SK-N-SH (cell line): ENCODE results near the gene SLC26A3. TPM values are rescaled to one million over a fixed set of nuclear protein-coding genes. Genes with fewer than 3 reads are reported as not detected.

ENCODE experiments used
- CTCF ChIA-PET: fragments of 300-600, 350-600 bp; formaldehyde crosslinking; extraction: SDS; loops from one replicate; lab custom pipeline; 2021; lab: Yijun Ruan, JAX
- POLR2A ChIA-PET: fragments of 350-600 bp; sonication (Branson Sonifier 250); formaldehyde crosslinking; extraction: SDS; loops from one replicate; lab custom pipeline; 2020; ENCODE audit warnings: antibody characterized with exemption, inconsistent platforms; lab: Yijun Ruan, JAX
- DNase-seq: peaks from one replicate; pipeline ENCODE4 v3.0.0; 2012
- H2AFZ ChIP-seq: fragments of 200-600 bp; sonication (generic); 2 replicates; pipeline ENCODE4 v1.8.1; 2016; ENCODE audit warnings: antibody characterized with exemption, mild to moderate bottlenecking, low read depth
- H3F3A ChIP-seq: fragments of 200-600 bp; sonication (generic); replicated peaks from 2 replicates; pipeline ENCODE3; 2016; ENCODE audit warnings: antibody characterized with exemption, mild to moderate bottlenecking; ENCODE audit not compliant: insufficient read depth
- H3K27ac ChIP-seq, 2 experiments: fragments of 200-500 bp in 1 of 2; fragments of 200-600 bp in 1 of 2; sonication (Bioruptor generic) in 1 of 2; sonication (generic), shearing (Covaris generic) in 1 of 2; 2 replicates each; pipeline versions ENCODE4 v1.5.1 to v1.6.1; 2014 to 2016; ENCODE audit warnings: low read depth in 2 of 2, inconsistent platforms in 1 of 2, low read length in 1 of 2, mild to moderate bottlenecking in 1 of 2, mixed read lengths in 1 of 2
- H3K27me3 ChIP-seq: fragments of 200-600 bp; sonication (generic), shearing (Covaris generic); 2 replicates; pipeline ENCODE4 v1.6.1; 2016; ENCODE audit warnings: mixed run types; ENCODE audit not compliant: insufficient read depth
- H3K36me3 ChIP-seq, 2 experiments: fragments of 200-500 bp in 1 of 2; fragments of 200-600 bp in 1 of 2; sonication (Bioruptor generic) in 1 of 2; sonication (generic) in 1 of 2; replicated peaks in 1 of 2; 2 replicates each; pipeline versions ENCODE3 to v1.5.1; 2014 to 2016; ENCODE audit warnings: low read length in 1 of 2, mild to moderate bottlenecking in 1 of 2; ENCODE audit not compliant: insufficient read depth in 2 of 2, control insufficient read depth in 1 of 2
- H3K4me1 ChIP-seq, 2 experiments: fragments of 200-500 bp in 1 of 2; fragments of 200-600 bp in 1 of 2; sonication (Bioruptor generic) in 1 of 2; sonication (generic), shearing (Covaris generic) in 1 of 2; 2 replicates each; pipeline versions ENCODE4 v1.5.1 to v1.6.1; 2014 to 2016; ENCODE audit warnings: low read depth in 1 of 2, low read length in 1 of 2, mixed run types in 1 of 2; ENCODE audit not compliant: insufficient read depth in 2 of 2, control insufficient read depth in 1 of 2
- H3K4me2 ChIP-seq: fragments of 200-600 bp; sonication (generic), shearing (Covaris generic); 2 replicates; pipeline ENCODE4 v1.6.1; 2017; ENCODE audit warnings: mixed run types
- H3K4me3 ChIP-seq, 2 experiments: fragments of 200-500 bp in 1 of 2; fragments of 200-600 bp in 1 of 2; sonication (Bioruptor generic) in 1 of 2; sonication (generic), shearing (Covaris generic) in 1 of 2; 2 replicates each; pipeline versions ENCODE4 v1.5.1 to v1.8.1; 2014 to 2016; ENCODE audit warnings: low read depth in 2 of 2, inconsistent platforms in 1 of 2, low read length in 1 of 2, mild to moderate bottlenecking in 1 of 2, mixed read lengths in 1 of 2, moderate library complexity in 1 of 2
- H3K79me2 ChIP-seq: fragments of 200-600 bp; sonication (generic); 2 replicates; pipeline ENCODE4 v1.8.1; 2017; ENCODE audit warnings: mild to moderate bottlenecking; ENCODE audit not compliant: insufficient read depth
- H3K9ac ChIP-seq: fragments of 200-600 bp; sonication (generic); 2 replicates; pipeline ENCODE4 v1.6.1; 2017; ENCODE audit warnings: mixed run types
- H3K9me2 ChIP-seq: fragments of 200-600 bp; sonication (generic); 2 replicates; pipeline ENCODE4 v1.6.1; 2017; ENCODE audit warnings: mixed run types
- H3K9me3 ChIP-seq: fragments of 200-600 bp; sonication (generic); 2 replicates; pipeline ENCODE4 v1.6.1; 2017; ENCODE audit warnings: mixed run types, mild to moderate bottlenecking, moderate library complexity
- H4K20me1 ChIP-seq: fragments of 200-600 bp; sonication (generic); 2 replicates; pipeline ENCODE4 v1.6.1; 2017; ENCODE audit warnings: mild to moderate bottlenecking, mixed run types; ENCODE audit not compliant: insufficient read depth
- ELF1 ChIP-seq: IDR thresholded peaks from 2 replicates; pipeline ENCODE4 v1.4.0; 2012
- EP300 ChIP-seq, 2 experiments: IDR thresholded peaks; 2 replicates each; pipeline versions ENCODE4 v1.4.0 to v1.6.1; 2012; ENCODE audit warnings: borderline replicate concordance in 1 of 2, low read depth in 1 of 2, low read length in 1 of 2
- FOXJ3 ChIP-seq: sonication (generic); formaldehyde crosslinking; IDR thresholded peaks from 2 replicates; pipeline ENCODE4 v1.5.1; 2020; ENCODE audit warnings: mild to moderate bottlenecking, missing genetic modification reagents
- GATA2 ChIP-seq: sonication (generic); formaldehyde crosslinking; IDR thresholded peaks from 2 replicates; pipeline ENCODE4 v1.5.0; 2020; ENCODE audit warnings: mild to moderate bottlenecking, missing genetic modification reagents
- MEF2A ChIP-seq: IDR thresholded peaks from 2 replicates; pipeline ENCODE4 v1.4.0; 2012; ENCODE audit warnings: low read depth, borderline replicate concordance
- POLR2AphosphoS5 ChIP-seq: IDR thresholded peaks from 2 replicates; pipeline ENCODE4 v1.6.1; 2012; ENCODE audit warnings: low read depth, low read length
- RCOR1 ChIP-seq: fragments of 150-350 bp; IDR thresholded peaks from 2 replicates; pipeline ENCODE4 v1.6.1; 2017; ENCODE audit warnings: antibody characterized with exemption, low read length
- RFX5 ChIP-seq: IDR thresholded peaks from 2 replicates; pipeline ENCODE4 v1.6.1; 2012; ENCODE audit warnings: mild to moderate bottlenecking, improper control_type of control experiment, low read length
- SMC3 ChIP-seq: IDR thresholded peaks from 2 replicates; pipeline ENCODE4 v1.6.1; 2012; ENCODE audit warnings: low read depth, low read length, improper control_type of control experiment
- TCF12 ChIP-seq: IDR thresholded peaks from 2 replicates; pipeline ENCODE4 v1.4.0; 2012
- TEAD4 ChIP-seq: IDR thresholded peaks from 2 replicates; pipeline ENCODE4 v1.4.0; 2012; ENCODE audit warnings: mild to moderate bottlenecking, borderline replicate concordance; ENCODE audit not compliant: insufficient read depth
- YY1 ChIP-seq: IDR thresholded peaks from 2 replicates; pipeline ENCODE4 v1.4.0; 2012; ENCODE audit warnings: low read depth, mild to moderate bottlenecking
- WGBS: methylation state at CpG from one replicate; pipeline ENCODE4 v1.1.6; 2017; ENCODE audit warnings: low lambda C conversion rate; 5-methylcytosine and 5-hydroxymethylcytosine counted together
- polyA plus RNA-seq, 3 experiments: library from polyadenylated mRNA; depleted of rRNA; stranded (reverse); fragments of >200 nt; gene quantifications; 2 replicates each; pipeline ENCODE4 v1.2.3, GENCODE V29; 2012
- TF ChIP-seq, protein P1 (sequence below): IDR thresholded peaks from 2 replicates; pipeline ENCODE4 v1.4.0; 2012; ENCODE audit warnings: low read depth
- TF ChIP-seq, protein P2 (sequence below): fragments of 200-600 bp; sonication (generic); IDR thresholded peaks from 2 replicates; pipeline ENCODE4 v1.6.1; 2017; ENCODE audit warnings: antibody characterized with exemption, mild to moderate bottlenecking, moderate library complexity
- TF ChIP-seq, protein P3 (sequence below): IDR thresholded peaks from 2 replicates; pipeline ENCODE4 v1.4.0; 2012; ENCODE audit warnings: low read depth, borderline replicate concordance
- TF ChIP-seq, protein P4 (sequence below): IDR thresholded peaks from 2 replicates; pipeline ENCODE4; 2012
- TF ChIP-seq, protein P5 (sequence below): IDR thresholded peaks from 2 replicates; pipeline ENCODE4 v1.6.1; 2012; ENCODE audit warnings: mild to moderate bottlenecking, low read depth, low read length, moderate library complexity
- TF ChIP-seq, protein P6 (sequence below): fragments of 150-350 bp; IDR thresholded peaks from 2 replicates; pipeline ENCODE4 v1.6.1; 2017; ENCODE audit warnings: antibody characterized with exemption, low read length, low read depth, borderline replicate concordance

The SLC26A3 gene
- polyA plus RNA-seq, 1 of the 3 experiments (the other 2 are of a cell fraction): not detected

DNA sequence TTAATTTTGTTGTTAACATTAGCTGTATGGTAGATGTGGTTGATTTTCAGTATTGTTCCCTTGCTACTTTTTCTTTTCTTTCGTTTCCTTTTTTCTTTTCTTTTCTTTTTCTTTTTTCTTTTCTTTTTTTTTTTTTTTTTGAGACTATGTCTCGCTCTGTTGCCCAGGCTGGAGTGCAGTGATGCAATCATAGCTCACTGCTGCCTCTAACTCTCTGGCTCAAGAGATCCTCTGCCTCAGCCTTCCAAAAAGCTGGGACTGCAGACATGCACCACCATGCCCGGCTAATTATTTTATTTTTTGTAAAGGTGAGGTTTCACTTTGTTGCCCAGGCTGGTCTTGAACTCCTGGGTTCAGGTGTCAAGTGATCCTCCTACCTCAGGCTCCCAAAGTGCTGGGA lies 14.4 kb downstream of the SLC26A3 start:
- H3K4me3 ChIP-seq: no peak overlapping the region
- ChIA-PET POLR2A (no interaction called here), CTCF (interaction anchor here (1.0 to 2.2 kb wide), 3 partner anchors 23 to 86 kb away, joined by 4 to 6 read pairs (median 4); no protein-coding TSS in a partner anchor)
- no peaks in the 10 kb centered on the region for H3K9me2 ChIP-seq
- H3K27me3 ChIP-seq: peaks cover 6% of the 10 kb centered on the region; the same call in 1 of the 2 replicates
- no peaks in the 10 kb centered on the region for H3K36me3 ChIP-seq
- no peaks in the 10 kb centered on the region for H3F3A ChIP-seq
- no peaks in the 10 kb centered on the region for H4K20me1 ChIP-seq
- 40% methylated on average over 3 of the region's 3 CpGs for WGBS
- H3K9me3 ChIP-seq: no peaks in the 10 kb centered on the region
- H3K4me1 ChIP-seq: no peaks in the 10 kb centered on the region
- H3K27ac ChIP-seq: no peak overlapping the region
- H2AFZ ChIP-seq: no peak overlapping the region
- DNase-seq: no peak
- no peak overlapping the region for H3K9ac ChIP-seq
- no peaks in the 10 kb centered on the region for H3K79me2 ChIP-seq
- H3K4me2 ChIP-seq: no peak overlapping the region
- TF ChIP-seq, protein P1, sequence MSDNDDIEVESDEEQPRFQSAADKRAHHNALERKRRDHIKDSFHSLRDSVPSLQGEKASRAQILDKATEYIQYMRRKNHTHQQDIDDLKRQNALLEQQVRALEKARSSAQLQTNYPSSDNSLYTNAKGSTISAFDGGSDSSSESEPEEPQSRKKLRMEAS: no peak
- no peak for TF ChIP-seq TCF12
- TF ChIP-seq RCOR1: no peak
- TF ChIP-seq POLR2AphosphoS5: no peak
- TF ChIP-seq, protein P2, sequence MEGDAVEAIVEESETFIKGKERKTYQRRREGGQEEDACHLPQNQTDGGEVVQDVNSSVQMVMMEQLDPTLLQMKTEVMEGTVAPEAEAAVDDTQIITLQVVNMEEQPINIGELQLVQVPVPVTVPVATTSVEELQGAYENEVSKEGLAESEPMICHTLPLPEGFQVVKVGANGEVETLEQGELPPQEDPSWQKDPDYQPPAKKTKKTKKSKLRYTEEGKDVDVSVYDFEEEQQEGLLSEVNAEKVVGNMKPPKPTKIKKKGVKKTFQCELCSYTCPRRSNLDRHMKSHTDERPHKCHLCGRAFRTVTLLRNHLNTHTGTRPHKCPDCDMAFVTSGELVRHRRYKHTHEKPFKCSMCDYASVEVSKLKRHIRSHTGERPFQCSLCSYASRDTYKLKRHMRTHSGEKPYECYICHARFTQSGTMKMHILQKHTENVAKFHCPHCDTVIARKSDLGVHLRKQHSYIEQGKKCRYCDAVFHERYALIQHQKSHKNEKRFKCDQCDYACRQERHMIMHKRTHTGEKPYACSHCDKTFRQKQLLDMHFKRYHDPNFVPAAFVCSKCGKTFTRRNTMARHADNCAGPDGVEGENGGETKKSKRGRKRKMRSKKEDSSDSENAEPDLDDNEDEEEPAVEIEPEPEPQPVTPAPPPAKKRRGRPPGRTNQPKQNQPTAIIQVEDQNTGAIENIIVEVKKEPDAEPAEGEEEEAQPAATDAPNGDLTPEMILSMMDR: no peak
- TF ChIP-seq EP300 (IDR thresholded peaks at IDR 0.05; ENCODE audit: borderline replicate concordance in 1 of 2, low read depth in 1 of 2, low read length in 1 of 2): no peak
- TF ChIP-seq TEAD4: no peak
- TF ChIP-seq, protein P3, sequence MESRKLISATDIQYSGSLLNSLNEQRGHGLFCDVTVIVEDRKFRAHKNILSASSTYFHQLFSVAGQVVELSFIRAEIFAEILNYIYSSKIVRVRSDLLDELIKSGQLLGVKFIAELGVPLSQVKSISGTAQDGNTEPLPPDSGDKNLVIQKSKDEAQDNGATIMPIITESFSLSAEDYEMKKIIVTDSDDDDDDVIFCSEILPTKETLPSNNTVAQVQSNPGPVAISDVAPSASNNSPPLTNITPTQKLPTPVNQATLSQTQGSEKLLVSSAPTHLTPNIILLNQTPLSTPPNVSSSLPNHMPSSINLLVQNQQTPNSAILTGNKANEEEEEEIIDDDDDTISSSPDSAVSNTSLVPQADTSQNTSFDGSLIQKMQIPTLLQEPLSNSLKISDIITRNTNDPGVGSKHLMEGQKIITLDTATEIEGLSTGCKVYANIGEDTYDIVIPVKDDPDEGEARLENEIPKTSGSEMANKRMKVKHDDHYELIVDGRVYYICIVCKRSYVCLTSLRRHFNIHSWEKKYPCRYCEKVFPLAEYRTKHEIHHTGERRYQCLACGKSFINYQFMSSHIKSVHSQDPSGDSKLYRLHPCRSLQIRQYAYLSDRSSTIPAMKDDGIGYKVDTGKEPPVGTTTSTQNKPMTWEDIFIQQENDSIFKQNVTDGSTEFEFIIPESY: no peak

DNA sequence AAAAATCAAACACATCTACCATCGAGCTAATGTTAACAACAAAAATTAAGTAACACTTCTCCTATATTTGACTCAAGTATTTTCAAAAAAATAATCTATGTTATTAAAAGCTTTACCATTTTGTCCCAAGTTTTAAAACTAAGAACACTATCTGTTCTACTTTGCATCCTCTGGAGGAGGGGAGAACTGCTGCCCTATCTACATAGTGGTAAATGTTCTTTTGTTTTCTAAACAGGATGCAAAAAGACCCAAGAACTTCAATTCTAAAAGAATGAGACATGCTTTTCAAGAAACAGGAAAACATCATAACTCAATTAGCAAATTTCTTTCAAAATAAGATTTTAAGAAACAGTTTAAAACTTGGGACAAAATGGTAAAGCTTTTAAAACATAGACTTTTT lies 14.8 kb downstream of the SLC26A3 start:
- no peak overlapping the region for H2AFZ ChIP-seq
- H3K27me3 ChIP-seq: peaks cover 6% of the 10 kb centered on the region; the same call in 1 of the 2 replicates
- no peaks in the 10 kb centered on the region for H3K79me2 ChIP-seq
- no peaks in the 10 kb centered on the region for H3K4me1 ChIP-seq
- H3K9me2 ChIP-seq: no peaks in the 10 kb centered on the region
- DNase-seq: no peak
- ChIA-PET CTCF (interaction anchor here (0.8 to 2.2 kb wide), 4 partner anchors 15 to 87 kb away, joined by 4 to 6 read pairs (median 4); no protein-coding TSS in a partner anchor), POLR2A (interaction anchor here (1.1 kb wide), 1 partner anchor 208 kb away, joined by 3 read pairs; the partner anchor contains the start of gene BCAP29)
- no peaks in the 10 kb centered on the region for H3K9me3 ChIP-seq
- 70% methylated on average over 1 of the region's 1 CpG for WGBS
- H4K20me1 ChIP-seq: no peaks in the 10 kb centered on the region
- no peaks in the 10 kb centered on the region for H3K36me3 ChIP-seq
- no peak overlapping the region for H3K27ac ChIP-seq
- H3K4me2 ChIP-seq: no peak overlapping the region
- H3K9ac ChIP-seq: no peak overlapping the region
- no peaks in the 10 kb centered on the region for H3F3A ChIP-seq
- no peak overlapping the region for H3K4me3 ChIP-seq
- TF ChIP-seq, protein P4, sequence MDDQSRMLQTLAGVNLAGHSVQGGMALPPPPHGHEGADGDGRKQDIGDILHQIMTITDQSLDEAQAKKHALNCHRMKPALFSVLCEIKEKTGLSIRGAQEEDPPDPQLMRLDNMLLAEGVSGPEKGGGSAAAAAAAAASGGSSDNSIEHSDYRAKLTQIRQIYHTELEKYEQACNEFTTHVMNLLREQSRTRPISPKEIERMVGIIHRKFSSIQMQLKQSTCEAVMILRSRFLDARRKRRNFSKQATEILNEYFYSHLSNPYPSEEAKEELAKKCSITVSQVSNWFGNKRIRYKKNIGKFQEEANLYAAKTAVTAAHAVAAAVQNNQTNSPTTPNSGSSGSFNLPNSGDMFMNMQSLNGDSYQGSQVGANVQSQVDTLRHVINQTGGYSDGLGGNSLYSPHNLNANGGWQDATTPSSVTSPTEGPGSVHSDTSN: no peak
- TF ChIP-seq ELF1 (no peak), YY1 (no peak), RCOR1 (no peak), FOXJ3 (CRISPR knock-in tag) (no peak), RFX5 (no peak), EP300 (IDR thresholded peaks at IDR 0.05; ENCODE audit: borderline replicate concordance in 1 of 2, low read depth in 1 of 2, low read length in 1 of 2) (no peak), POLR2AphosphoS5 (no peak), MEF2A (no peak), GATA2 (CRISPR knock-in tag) (no peak), SMC3 (no peak)
- TF ChIP-seq, protein P5, sequence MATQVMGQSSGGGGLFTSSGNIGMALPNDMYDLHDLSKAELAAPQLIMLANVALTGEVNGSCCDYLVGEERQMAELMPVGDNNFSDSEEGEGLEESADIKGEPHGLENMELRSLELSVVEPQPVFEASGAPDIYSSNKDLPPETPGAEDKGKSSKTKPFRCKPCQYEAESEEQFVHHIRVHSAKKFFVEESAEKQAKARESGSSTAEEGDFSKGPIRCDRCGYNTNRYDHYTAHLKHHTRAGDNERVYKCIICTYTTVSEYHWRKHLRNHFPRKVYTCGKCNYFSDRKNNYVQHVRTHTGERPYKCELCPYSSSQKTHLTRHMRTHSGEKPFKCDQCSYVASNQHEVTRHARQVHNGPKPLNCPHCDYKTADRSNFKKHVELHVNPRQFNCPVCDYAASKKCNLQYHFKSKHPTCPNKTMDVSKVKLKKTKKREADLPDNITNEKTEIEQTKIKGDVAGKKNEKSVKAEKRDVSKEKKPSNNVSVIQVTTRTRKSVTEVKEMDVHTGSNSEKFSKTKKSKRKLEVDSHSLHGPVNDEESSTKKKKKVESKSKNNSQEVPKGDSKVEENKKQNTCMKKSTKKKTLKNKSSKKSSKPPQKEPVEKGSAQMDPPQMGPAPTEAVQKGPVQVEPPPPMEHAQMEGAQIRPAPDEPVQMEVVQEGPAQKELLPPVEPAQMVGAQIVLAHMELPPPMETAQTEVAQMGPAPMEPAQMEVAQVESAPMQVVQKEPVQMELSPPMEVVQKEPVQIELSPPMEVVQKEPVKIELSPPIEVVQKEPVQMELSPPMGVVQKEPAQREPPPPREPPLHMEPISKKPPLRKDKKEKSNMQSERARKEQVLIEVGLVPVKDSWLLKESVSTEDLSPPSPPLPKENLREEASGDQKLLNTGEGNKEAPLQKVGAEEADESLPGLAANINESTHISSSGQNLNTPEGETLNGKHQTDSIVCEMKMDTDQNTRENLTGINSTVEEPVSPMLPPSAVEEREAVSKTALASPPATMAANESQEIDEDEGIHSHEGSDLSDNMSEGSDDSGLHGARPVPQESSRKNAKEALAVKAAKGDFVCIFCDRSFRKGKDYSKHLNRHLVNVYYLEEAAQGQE: no peak
- TF ChIP-seq, protein P6, sequence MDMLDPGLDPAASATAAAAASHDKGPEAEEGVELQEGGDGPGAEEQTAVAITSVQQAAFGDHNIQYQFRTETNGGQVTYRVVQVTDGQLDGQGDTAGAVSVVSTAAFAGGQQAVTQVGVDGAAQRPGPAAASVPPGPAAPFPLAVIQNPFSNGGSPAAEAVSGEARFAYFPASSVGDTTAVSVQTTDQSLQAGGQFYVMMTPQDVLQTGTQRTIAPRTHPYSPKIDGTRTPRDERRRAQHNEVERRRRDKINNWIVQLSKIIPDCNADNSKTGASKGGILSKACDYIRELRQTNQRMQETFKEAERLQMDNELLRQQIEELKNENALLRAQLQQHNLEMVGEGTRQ: no peak
